ENCODE data around the gene OTOL1.

GRCh38 chr3:161455962-161456361 lies 40.6 kb upstream of the OTOL1 start:
- TF ChIP-seq CTCF (conservative IDR thresholded peaks at IDR 0.05; ENCODE audit: low read length) (no peak), EZH2phosphoT487 (IDR thresholded peaks at IDR 0.05; ENCODE audit: borderline replicate concordance, low read depth, low read length) (no peak)

All from OCI-LY7 (cell line).